Measurements from ENCODE around the gene LRRN3.

DNA sequence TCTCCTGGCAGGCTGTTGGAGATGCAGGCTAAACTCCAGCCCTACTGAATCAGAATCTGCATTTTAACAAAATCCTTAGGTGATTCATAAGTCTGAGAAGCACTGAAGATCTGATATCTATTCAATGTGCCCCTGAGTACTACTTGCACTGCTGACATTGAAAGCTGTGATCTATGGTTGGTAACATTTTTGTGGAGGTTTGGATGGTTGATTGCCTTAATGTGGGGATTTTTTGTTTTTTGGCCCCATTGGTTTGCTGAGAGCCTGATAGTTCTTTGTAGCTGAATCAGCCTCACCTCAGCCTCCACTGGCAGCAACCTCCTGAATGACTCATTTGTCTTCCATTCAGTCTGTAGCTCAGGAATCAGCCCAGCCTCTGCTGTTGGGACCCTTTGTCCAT, 14.7 kb upstream of the LRRN3 start:
- TF ChIP-seq, protein P1, sequence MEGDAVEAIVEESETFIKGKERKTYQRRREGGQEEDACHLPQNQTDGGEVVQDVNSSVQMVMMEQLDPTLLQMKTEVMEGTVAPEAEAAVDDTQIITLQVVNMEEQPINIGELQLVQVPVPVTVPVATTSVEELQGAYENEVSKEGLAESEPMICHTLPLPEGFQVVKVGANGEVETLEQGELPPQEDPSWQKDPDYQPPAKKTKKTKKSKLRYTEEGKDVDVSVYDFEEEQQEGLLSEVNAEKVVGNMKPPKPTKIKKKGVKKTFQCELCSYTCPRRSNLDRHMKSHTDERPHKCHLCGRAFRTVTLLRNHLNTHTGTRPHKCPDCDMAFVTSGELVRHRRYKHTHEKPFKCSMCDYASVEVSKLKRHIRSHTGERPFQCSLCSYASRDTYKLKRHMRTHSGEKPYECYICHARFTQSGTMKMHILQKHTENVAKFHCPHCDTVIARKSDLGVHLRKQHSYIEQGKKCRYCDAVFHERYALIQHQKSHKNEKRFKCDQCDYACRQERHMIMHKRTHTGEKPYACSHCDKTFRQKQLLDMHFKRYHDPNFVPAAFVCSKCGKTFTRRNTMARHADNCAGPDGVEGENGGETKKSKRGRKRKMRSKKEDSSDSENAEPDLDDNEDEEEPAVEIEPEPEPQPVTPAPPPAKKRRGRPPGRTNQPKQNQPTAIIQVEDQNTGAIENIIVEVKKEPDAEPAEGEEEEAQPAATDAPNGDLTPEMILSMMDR (IDR thresholded peaks at IDR 0.05) = no peak
- TF ChIP-seq POLR2A (IDR thresholded peaks at IDR 0.05) = no peak

Measured in tibial nerve (tissue), 3 donors.